NCI-H146 (cell line): ENCODE results near the gene NLGN4X.

ENCODE experiments used
- DNase-seq: peaks from one replicate; lab custom pipeline; 2025; lab: John Stamatoyannopoulos, UW

NLGN4X gene

DNA sequence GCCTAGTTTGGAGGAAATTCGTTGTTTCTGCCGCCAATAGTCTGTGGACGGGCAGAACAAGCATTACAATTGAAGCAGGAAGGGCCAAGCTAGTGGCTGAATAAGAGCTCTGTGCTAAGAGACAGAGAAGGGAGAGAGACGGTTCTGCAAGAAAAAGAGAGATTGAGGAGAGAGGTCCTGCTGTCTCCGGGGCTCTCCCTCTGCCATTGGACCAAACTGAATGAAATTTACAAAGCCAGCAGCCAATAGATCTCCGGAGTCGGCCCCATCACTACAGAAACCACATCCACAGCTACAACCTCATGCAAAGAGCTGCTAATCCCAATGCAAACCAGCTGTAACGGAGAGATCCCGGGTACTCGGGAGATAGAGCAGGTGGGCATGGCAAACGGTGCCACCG lies at the start of gene NLGN4X:
TSS of gene NLGN4X (minus strand) at position 148 of the 400 bp plus-strand sequence. CDS start 77,401 bp downstream, outside the sequence.
- DNase-seq, result peak; percentile 7

DNA sequence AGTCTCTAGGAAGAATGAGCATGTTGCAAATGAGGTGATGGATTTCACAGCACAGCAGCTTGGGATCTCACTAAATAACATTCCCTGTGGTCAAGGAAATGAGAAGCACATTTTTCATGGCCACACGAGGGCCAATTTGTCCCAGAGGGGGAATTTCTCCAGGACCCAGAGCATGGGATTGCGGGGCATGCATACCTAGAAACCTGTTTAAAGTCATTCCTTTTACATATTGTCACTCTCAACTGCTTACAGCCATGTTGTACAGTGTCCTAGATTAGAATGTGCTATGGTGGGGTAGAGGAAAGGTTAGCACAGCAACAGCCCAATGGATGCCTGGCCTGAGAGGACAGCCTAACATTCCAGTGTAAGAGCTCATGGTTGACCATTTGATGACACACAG lies 37.4 kb upstream of the NLGN4X start:
- DNase-seq, result no peak

DNA sequence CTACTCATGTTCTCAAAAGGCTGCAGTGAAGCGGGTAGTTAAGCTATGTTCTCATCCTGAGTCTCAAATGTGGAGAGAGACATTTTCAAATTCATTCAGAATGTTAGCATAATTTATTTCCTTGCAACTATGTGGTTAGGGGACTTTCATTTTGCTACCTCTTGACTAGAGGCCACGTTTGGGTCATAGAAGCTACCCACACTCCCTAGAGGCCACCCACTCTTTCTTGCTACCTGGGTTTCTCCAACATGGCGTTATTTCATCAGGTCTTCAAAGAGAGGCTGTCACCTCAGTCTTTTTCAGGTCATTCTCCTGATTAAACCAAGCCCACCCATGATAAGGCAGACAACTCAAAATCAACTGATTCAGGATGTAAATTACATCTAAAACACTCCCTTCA lies 34.3 kb upstream of the NLGN4X start:
- no peak for DNase-seq

DNA sequence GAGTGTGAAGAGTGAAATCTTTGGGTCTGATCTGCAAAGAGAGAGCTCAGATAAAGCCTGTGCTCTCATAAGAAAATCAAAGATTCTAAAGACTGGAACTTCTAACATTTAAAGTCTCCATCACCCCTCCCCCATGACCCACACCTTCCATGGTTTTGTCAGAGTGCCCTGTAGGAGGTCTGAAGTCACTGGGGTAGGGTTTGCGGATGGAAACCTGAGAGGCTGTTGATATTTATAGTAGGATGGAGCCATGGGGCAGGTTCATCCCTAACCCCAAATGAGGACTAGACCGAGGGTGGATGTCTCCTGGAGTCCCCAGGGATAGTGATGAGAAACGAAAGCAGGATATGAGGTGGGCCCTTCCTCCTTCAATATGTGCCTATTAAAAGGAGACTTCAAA lies 28.4 kb upstream of the NLGN4X start:
- DNase-seq, result no peak

DNA sequence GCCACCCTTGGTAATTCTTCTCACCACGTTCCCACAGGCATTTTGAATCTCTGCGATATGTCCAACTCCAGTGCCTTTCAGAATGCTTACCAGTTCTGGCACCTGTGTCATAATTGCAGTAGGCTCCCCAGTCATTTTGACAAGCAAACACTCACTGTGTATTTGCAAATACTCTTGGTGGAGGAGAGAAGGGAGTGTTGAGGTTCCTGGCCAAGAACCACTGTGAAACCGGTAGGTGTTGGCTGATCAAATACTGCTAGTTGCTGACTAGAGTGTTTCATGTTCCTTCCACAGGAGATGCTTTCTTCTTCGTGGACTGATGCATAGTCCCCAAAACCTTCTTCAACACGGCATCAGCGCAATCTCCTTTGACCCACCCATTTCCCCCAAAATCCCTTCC lies 16.0 kb upstream of the NLGN4X start:
- DNase-seq, result no peak

DNA sequence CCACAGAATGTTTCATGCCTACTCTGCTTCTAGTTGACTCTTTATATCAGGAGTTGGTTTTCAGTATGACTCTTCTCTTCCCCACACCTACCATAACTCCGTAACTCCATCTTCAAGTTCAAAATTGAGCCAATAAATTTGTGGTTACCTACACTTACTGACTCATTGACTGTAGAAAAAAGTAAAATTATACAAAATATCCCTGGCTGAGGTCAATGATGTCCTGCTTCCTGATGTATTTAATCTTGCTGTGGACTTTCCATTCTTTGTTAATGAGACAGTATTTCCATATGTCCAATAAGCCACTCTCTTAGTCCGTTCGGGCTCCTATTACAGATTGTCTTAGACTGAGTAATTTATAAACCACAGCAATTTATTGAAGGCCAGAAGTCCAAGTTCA lies 9.9 kb upstream of the NLGN4X start:
- DNase-seq, result no peak

DNA sequence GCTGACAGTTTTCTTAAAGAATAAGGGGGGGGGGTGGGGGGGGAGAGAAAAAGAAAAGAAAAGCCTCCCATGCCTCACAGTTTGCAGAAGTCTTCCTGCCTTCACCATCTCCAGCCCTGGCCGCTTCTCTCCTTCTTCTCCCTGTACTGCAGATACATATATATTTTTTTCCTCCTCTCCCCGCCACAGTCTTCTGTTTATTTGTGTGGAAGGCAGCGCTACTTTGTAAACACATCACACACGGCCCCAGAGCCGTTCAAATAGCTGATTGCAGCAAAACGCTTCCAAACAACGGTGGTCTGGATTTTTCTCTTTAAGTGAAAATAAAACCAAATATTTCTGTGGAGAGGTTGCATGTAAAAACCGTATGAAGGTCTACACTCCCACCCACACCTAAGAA lies 732 bp downstream of the NLGN4X start:
- DNase-seq, result no peak

DNA sequence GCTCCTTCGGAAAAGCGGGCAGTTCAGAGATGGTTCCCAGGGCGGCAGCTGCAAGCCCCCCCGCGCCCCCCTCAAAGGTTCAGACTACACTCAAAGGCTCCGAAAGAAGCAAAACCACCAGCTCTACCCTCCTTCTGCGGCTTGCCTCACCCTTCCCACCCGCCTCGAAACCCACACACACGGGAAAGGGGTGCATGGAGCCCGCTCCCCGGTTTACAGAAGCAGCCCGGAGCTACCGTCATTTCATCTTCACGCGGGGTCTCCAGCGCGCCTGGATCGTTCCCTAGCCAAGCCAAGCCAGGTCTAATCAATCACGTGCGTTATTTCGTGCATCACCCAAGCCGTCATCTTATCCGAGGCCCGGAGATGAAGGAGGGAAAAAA lies 1.2 kb downstream of the NLGN4X start:
- DNase-seq, result peak; percentile 9

DNA sequence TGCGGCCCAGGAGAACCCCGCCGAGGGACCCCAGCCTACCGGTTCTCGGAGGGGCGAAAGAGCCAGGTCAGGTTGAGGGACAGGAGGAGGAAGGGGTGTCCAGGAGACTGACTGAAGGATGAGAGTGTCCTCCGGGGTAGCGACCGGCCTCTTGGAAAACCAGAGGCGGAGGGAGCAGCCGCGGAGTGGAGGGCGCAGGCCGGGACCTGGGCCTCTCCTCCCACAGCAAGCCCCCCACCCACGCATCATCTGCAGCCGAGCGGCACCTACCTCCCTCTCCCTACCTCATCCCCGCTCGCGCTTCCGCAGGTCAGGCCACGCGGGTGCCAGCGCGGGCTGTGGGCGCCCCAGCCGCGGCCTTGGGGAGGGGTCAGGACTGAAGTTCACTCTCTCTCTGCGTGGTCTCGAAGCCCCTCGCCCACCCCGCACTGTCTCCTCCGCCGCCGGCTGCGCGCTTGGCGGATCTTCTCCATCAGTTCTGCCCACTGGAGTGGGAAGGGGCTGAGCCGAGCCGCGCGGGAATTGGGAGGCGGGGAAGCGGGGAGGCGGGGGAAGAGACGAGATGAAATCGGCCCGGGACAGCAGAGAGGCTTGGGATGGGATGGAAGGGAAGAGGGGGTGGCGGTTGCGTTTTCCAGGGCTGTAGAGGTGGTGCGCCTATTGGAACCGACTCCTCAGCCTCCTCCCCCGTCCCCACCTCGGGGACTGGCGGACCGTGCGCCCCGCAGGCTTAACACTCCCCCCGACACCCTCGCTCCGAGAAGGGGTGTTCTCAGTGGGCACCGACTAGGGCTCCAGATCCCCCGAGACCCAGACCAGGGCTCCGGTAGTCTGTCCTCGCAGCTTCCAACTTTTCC lies 1.8 kb downstream of the NLGN4X start:
- DNase-seq, result no peak

DNA sequence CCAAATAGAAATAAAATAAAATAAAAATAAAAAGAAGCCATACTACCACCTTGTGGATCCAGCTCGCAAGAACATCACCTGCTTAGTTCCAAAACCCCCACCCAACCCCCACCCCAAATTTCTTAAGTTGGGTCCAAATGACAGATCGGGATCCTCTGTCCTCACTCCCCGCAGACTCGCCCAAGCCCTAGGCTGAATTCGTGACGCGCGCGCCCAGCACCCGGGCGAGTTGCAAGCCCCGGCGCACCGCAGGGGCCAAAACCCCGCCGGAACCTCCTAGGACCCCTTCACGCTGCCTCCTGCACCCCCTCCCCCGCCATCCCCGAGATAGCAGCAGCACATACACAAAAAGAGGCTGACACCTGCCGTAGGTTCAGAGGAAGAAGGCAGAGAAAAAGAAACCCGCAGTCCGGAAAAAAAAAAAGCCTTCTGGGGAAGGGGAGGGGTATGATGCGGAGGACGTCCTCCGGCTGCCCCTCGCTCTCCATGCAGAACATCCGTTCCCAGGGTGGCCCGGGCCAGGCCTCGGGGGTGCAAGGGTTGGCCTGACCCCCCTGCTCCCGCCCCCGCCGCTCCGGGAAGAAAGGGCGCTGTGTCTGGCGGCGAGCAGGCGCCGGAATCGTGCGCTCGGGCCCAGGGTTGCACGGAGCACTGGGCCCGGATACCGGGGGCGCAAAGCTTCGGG lies 2.6 kb downstream of the NLGN4X start:
- peak; percentile 28 for DNase-seq

DNA sequence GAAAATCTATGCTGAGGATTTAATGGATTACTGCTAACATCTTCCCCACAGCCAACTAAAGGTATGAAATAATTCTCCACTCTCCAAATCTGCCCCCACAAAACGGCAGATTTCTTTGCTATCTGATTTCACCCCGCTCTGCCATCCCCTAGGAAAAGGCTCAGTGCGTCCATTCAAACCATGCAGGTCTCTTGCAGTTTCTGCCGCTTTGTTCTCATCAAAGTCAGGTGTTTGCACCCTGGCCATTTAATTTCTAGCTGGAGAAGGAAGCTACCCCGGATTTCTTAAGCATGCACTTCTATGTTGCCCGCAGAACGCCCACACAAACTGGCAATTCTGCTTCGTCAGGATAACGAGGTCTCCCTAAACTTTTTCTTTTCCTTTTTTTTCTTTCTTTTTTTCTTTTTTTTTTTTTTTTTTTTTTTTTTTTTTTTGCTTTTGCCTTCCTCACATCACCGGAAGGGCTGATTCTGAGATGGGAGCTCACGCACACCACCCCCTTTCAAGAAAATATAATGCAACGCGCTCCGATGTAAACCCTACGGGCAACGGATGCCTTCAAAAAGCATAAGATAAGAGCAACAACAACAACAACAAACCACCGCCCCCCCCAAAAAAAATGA lies 3.3 kb downstream of the NLGN4X start:
- peak; percentile 9 for DNase-seq

DNA sequence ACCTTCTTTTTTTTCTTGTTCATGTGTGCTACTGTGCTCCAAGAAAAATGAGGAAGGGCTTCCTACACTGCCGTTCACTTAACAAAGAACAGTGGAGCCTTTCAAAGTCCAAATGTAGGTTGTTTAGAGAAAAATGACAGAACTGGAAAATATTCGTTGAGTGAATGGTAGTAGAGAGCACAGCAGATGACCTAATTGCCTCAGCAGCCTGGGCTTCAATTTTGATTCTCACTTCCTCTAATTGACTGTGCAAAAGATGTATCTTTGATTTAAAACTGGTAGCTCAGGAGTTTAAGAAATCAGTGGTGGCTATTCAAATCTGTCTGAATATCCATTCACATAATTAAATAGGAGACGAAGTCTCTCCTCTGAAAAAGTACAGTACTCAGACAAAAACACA lies 5.2 kb downstream of the NLGN4X start:
- no peak for DNase-seq

DNA sequence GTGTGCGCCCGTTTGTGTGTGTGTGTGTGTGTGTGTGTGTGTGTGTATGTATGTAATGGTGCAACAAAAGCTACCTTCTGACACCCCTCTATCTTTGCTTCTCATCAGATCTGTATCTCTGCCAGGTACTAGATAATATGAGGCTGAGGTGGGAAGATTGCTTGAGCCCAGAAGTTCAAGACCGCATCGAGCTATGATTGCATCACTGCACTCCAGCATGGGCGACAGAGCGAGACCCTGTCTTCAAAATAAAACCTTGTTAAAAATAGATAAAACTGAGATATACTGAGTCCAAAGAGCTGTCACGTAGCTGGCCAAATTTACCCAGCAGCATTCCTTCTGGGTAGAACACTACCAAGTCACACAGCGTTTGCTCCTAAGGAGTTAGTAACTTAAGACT lies 18.4 kb downstream of the NLGN4X start:
- DNase-seq, result no peak

DNA sequence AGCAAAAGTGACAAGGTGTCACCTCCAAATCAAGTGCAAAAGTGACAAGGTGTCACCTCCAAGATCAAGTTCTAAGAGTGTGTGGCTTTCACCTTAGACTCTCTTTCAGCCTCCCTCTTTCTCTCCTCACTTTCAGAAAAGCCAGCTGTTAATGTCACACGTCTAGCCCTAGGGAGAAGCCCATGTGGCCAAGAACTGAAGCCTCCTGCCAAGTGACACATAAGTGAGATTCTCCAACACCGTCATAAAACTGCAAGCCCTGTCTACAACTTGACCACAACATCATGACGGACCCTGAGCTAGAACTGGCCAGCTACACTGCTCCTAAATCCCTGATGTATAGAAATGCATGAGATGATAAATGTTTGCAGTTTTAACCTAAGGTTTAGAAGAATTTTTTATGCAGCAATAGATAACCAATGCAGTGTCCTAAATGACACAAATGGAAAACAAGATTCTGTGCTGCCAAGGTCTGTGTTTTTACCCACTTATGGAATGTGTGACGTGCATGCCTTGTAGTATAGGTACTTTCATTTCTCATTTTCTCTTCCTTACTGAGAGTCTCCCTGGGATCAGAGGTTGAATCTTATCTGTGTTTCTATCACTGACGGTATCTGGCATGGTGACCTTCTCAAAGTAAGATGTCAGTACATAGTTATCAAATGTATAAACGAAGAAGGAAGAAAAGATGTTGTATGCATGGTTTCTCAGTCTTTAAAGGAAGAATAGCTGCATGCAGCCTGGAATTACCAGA lies 25.0 kb downstream of the NLGN4X start:
- no peak for DNase-seq

DNA sequence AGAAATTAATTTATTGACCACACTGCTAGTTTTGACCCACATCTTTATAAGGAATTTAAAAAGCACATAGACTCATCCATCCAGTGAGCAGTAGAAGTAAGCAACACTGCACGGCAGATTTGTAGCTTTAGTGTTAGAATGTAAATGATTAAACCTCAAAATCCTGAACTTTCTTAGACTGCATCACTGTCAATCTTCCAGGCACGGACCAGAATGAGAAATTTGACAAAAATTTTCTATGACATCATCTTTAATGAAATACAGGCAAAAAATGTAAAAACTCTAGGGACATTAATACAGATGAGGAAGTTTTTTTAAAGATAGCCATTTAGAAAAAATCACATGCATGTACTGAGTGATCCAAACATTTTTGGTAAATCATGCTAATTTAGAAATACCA lies 29.2 kb downstream of the NLGN4X start:
- no peak for DNase-seq

DNA sequence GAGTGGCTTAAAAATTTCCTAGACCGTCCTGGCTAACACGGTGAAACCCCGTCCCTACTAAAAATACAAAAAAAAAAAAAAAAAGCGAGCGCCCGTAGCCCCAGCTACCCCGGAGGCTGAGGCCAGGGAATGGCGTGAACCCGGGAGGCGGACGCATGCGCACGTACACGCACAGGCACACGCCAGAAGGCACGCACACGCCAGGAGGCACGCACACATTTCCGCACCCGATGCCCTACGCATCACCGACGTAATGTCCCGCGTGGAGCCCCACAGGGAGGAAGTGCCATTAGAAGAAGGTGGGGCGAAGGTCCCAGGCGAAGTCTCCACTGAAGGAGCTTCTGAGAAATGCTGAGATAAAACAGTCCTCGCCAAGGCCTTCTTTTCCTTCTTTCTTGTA lies 41.4 kb downstream of the NLGN4X start:
- DNase-seq, result no peak

DNA sequence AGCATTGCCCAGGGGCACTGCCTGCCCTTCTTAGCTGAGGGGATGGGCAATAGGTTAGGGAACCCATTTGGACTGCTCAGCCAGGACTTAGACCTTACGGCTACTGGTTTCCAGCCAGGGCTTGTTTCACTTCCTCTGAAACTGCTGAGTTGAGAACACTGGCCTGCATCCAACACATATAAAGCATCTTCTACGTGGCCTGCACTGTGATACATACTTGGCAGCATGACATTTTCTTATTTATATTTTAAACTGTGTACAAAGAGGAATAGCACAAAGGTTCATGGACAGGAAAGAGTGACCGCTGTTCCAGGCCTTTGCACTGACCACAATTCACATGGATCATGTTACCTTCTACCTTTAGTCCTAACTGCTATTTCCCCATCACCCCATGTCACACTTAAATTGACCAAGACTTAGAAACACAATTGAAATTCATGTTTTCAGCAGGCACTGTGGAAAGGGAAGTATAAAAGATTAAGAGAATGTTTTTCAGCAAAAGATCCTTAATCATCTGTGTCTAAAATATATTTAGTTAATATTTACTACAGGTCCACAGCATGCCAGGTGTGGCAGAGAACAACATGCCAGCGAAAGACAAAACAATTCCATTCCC lies 43.7 kb downstream of the NLGN4X start:
- DNase-seq, result no peak

DNA sequence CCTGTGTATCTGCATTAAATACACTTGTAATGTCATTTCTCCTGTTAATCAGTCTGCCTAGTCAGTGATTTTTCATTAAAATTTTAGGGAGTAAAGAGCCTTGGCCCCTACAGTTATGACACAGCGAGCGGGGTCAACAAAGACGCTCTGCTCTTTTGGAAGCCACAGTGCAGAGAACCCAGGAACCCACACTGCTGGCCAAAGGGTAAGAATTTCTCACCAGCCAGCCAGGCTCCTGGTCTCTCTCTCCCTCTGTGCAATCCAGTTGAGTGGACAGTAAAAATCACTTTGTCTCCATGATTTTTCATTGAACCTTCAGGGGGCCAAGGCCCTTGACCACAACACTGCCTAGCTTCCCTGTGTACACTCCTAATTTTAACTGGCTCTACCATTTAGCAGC lies 52.8 kb downstream of the NLGN4X start:
- no peak for DNase-seq

DNA sequence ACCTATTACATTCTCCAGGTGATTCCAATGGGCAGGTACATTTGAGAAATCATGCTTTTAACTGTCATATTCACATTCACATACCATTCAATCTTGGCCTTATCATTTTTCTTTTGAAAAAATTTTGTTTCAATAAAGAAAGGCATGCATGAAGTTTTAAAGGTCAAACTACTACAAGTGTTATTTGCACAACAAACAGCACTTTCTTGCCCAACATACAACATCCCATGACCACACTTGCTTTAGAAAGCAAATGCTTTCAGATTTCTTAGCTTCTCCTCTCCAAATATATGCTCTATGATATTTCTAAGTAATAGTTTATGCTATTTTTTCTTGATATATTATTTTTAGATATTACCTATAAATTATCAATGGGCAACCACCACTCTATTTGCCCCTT lies 58.2 kb downstream of the NLGN4X start:
- no peak for DNase-seq

DNA sequence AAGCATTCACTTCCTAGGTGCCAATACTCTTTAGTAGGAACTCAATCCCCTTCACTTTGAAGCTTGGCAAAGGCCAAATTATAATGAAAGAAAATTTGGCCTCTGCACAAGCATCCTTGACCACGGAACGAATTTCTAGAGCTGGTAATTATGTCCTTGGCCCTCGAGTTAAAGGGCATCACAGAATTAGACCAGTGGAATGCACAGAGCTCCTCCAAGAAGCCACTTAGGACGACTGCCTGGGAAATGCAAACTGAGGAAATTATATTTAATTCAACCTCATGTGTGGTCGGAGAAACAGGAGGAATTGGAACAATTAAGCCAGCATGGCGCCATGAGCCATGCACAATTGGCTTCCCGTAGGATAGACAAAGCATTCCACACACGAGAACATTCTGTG lies 59.3 kb downstream of the NLGN4X start:
- DNase-seq, result no peak

DNA sequence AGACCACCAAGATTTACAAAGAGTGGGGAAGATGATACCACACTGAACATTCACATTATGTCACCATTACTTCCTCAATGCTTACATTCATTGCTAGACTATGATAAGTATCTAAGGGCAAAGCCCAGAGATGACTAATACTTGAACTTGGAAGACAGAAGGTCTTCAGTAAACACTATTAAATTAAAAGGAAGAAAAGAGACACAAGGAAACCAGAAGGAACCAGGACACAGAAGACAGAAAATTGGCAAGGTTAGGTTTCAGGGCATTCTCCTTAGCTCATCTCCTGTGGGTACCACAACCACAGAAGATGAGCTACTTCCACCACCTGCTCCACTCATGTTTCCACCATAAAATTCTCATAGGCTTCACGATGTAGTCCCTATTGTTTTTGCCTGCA lies 64.9 kb downstream of the NLGN4X start:
- DNase-seq, result no peak

DNA sequence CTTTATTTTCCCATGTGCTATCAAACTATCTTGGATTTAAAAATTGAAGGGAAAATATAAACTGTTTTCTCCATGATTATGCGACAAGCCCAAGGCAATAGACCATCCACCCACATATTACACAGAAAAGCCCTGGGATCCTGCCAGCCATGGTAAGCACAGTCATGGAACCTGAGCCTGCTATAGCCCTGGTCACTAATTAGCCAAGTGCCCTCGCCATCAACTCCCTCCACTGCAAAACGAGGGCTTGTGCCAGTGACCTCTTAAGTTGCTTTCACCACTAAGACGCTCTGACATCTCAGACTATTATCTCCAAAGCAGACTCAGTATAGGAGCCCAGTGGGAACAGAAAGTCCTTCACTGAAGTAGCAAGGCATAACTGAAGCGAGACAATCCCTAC lies 69.2 kb downstream of the NLGN4X start:
- DNase-seq, result no peak
